H9 (cell line): ENCODE data around the gene ASPM. TPM values are rescaled to one million over a fixed set of nuclear protein-coding genes. Genes with fewer than 3 reads are reported as not detected.

Source experiments
- DNase-seq: peaks from one replicate; pipeline ENCODE4 v3.0.0-alpha.2; 2017
- H2AFZ ChIP-seq: one replicate; pipeline ENCODE4 v1.6.1; 2013; ENCODE audit warnings: mild to moderate bottlenecking, low read length, control low read depth, moderate library complexity
- H2AK5ac ChIP-seq: 2 replicates; pipeline ENCODE4 v1.6.1; 2013; ENCODE audit warnings: low read length, control low read depth, mixed read lengths; ENCODE audit not compliant: insufficient read length
- H2BK120ac ChIP-seq: one replicate; pipeline ENCODE4 v1.6.1; 2013; ENCODE audit warnings: low read depth, mild to moderate bottlenecking, low read length, control low read depth, inconsistent platforms; ENCODE audit not compliant: poor library complexity, severe bottlenecking
- H2BK12ac ChIP-seq: 2 replicates; pipeline ENCODE4 v1.6.1; 2013; ENCODE audit warnings: low read length, control low read depth, mixed read lengths, low read depth; ENCODE audit not compliant: insufficient read length
- H2BK15ac ChIP-seq: 2 replicates; pipeline ENCODE4 v1.6.1; 2013; ENCODE audit warnings: low read depth, low read length, control low read depth
- H2BK20ac ChIP-seq: one replicate; pipeline ENCODE4 v1.6.1; 2013; ENCODE audit warnings: low read depth, mild to moderate bottlenecking, low read length, control low read depth, inconsistent platforms; ENCODE audit not compliant: poor library complexity, severe bottlenecking
- H2BK5ac ChIP-seq: 2 replicates; pipeline ENCODE4 v1.6.1; 2013; ENCODE audit warnings: low read length, control low read depth, mixed read lengths; ENCODE audit not compliant: insufficient read length
- H3K14ac ChIP-seq: 2 replicates; pipeline ENCODE4 v1.6.1; 2013; ENCODE audit warnings: low read length, control low read depth; ENCODE audit not compliant: insufficient read depth
- H3K18ac ChIP-seq: 2 replicates; pipeline ENCODE4 v1.6.1; 2013; ENCODE audit warnings: low read depth, mild to moderate bottlenecking, mixed read lengths, low read length, control low read depth; ENCODE audit not compliant: insufficient read length
- H3K23ac ChIP-seq: 2 replicates; pipeline ENCODE4 v1.6.1; 2013; ENCODE audit warnings: low read length, control low read depth, mixed read lengths, low read depth; ENCODE audit not compliant: insufficient read length
- H3K23me2 ChIP-seq: 2 replicates; pipeline ENCODE4 v1.6.1; 2013; ENCODE audit warnings: low read depth, mild to moderate bottlenecking, mixed read lengths, low read length, control low read depth; ENCODE audit not compliant: insufficient read length, poor library complexity, severe bottlenecking
- H3K27ac ChIP-seq: 2 replicates; pipeline ENCODE4 v1.5.1; 2013; ENCODE audit warnings: low read length, control low read depth, mixed read lengths, low read depth; ENCODE audit not compliant: insufficient read length
- H3K27me3 ChIP-seq: 2 replicates; pipeline ENCODE4 v1.6.1; 2013; ENCODE audit warnings: low read length, control low read depth, inconsistent platforms; ENCODE audit not compliant: insufficient read depth
- H3K4ac ChIP-seq: 2 replicates; pipeline ENCODE4 v1.6.1; 2013; ENCODE audit warnings: low read depth, mild to moderate bottlenecking, control low read depth, inconsistent platforms, low read length, moderate library complexity
- H3K4me1 ChIP-seq: 2 replicates; pipeline ENCODE4 v1.6.1; 2013; ENCODE audit warnings: low read length, control low read depth, inconsistent platforms; ENCODE audit not compliant: insufficient read depth
- H3K4me2 ChIP-seq: 2 replicates; pipeline ENCODE4 v1.6.1; 2013; ENCODE audit warnings: low read length, control low read depth, mixed read lengths; ENCODE audit not compliant: insufficient read length, insufficient read depth
- H3K56ac ChIP-seq: 2 replicates; pipeline ENCODE4 v1.6.1; 2013; ENCODE audit warnings: low read depth, mild to moderate bottlenecking, mixed read lengths, low read length, control low read depth; ENCODE audit not compliant: insufficient read length
- H3K79me1 ChIP-seq: 2 replicates; pipeline ENCODE4 v1.6.1; 2013; ENCODE audit warnings: low read depth, mild to moderate bottlenecking, moderate library complexity, low read length, control low read depth, inconsistent platforms; ENCODE audit not compliant: insufficient read depth, poor library complexity, severe bottlenecking
- H3K79me2 ChIP-seq: 2 replicates; pipeline ENCODE4 v1.6.1; 2013; ENCODE audit warnings: low read length, control low read depth, inconsistent platforms; ENCODE audit not compliant: insufficient read depth
- H3K9ac ChIP-seq: 2 replicates; pipeline ENCODE4 v1.6.1; 2013; ENCODE audit warnings: low read length, control low read depth, mixed read lengths; ENCODE audit not compliant: insufficient read length; ENCODE audit errors: extremely low read depth
- H3K9me3 ChIP-seq: one replicate; pipeline ENCODE4 v1.6.1; 2013; ENCODE audit warnings: low read depth, low read length, inconsistent platforms; ENCODE audit not compliant: control insufficient read depth
- H3T11ph ChIP-seq: one replicate; pipeline ENCODE4 v1.6.1; 2013; ENCODE audit warnings: mild to moderate bottlenecking, low read length, control low read depth, inconsistent platforms
- H4K20me1 ChIP-seq: one replicate; pipeline ENCODE4 v1.6.1; 2013; ENCODE audit not compliant: control insufficient read depth, insufficient read length, insufficient read depth
- H4K5ac ChIP-seq: 2 replicates; pipeline ENCODE4 v1.6.1; 2013; ENCODE audit warnings: low read depth, mild to moderate bottlenecking, mixed read lengths, low read length, control low read depth; ENCODE audit not compliant: insufficient read length
- H4K8ac ChIP-seq: replicated peaks from 2 replicates; pipeline ENCODE4 v1.6.1; 2013; ENCODE audit warnings: low read length, control low read depth, mixed read lengths, low read depth; ENCODE audit not compliant: insufficient read length
- H4K91ac ChIP-seq: 2 replicates; pipeline ENCODE4 v1.6.1; 2013; ENCODE audit warnings: low read depth, mild to moderate bottlenecking, moderate library complexity, mixed read lengths, low read length, control low read depth; ENCODE audit not compliant: insufficient read length
- H3K27ac Mint-ChIP-seq, 3 experiments: 2 replicates in 2 of 3; 3 replicates in 1 of 3; pipeline ENCODE4 v1.8.0; 2020 to 2021; ENCODE audit warnings: mixed read lengths in 3 of 3, mild to moderate bottlenecking in 1 of 3, moderate library complexity in 1 of 3
- H3K27me3 Mint-ChIP-seq: 2 replicates; pipeline ENCODE4 v1.8.0; 2021; ENCODE audit warnings: low read depth, mild to moderate bottlenecking, moderate library complexity, mixed read lengths
- H3K36me3 Mint-ChIP-seq, 3 experiments: 2 replicates in 2 of 3; 3 replicates in 1 of 3; pipeline ENCODE4 v1.8.0; 2020 to 2021; ENCODE audit warnings: low read depth in 3 of 3, mixed read lengths in 3 of 3; ENCODE audit not compliant: insufficient read depth in 1 of 3
- H3K4me1 Mint-ChIP-seq, 2 experiments: 2 replicates each; pipeline ENCODE4 v1.8.0; 2020; ENCODE audit warnings: mixed read lengths in 2 of 2
- H3K4me3 Mint-ChIP-seq, 2 experiments: 2 replicates in 1 of 2; 3 replicates in 1 of 2; pipeline ENCODE4 v1.8.0; 2020 to 2021; ENCODE audit warnings: mild to moderate bottlenecking in 2 of 2, mixed read lengths in 2 of 2, moderate library complexity in 1 of 2
- H3K9me3 Mint-ChIP-seq, 2 experiments: 2 replicates in 1 of 2; 3 replicates in 1 of 2; pipeline ENCODE4 v1.8.0; 2020; ENCODE audit warnings: mild to moderate bottlenecking in 2 of 2, mixed read lengths in 2 of 2, moderate library complexity in 1 of 2
- CTCF ChIP-seq: fragments of 200-600 bp; sonication (generic); conservative IDR thresholded peaks from 3 replicates; pipeline ENCODE4 v1.8.0; 2021; ENCODE audit warnings: antibody characterized with exemption, mild to moderate bottlenecking
- WGBS: extraction: QIAGEN DNeasy Blood & Tissue Kit; methylation state at CpG from one replicate; pipeline ENCODE4 v1.1.7; 2013; ENCODE audit warnings: missing lambda C conversion rate, low lambda C conversion rate, mixed read lengths; ENCODE audit not compliant: insufficient read length; ENCODE audit errors: extremely low coverage; 5-methylcytosine and 5-hydroxymethylcytosine counted together
- total RNA-seq: library from RNA; stranded (reverse); gene quantifications from 2 replicates; pipeline ENCODE4 v1.2.1, GENCODE V29; 2021

ASPM gene
- total RNA-seq, 1 experiment from 2014 or later = 34.9 TPM

DNA sequence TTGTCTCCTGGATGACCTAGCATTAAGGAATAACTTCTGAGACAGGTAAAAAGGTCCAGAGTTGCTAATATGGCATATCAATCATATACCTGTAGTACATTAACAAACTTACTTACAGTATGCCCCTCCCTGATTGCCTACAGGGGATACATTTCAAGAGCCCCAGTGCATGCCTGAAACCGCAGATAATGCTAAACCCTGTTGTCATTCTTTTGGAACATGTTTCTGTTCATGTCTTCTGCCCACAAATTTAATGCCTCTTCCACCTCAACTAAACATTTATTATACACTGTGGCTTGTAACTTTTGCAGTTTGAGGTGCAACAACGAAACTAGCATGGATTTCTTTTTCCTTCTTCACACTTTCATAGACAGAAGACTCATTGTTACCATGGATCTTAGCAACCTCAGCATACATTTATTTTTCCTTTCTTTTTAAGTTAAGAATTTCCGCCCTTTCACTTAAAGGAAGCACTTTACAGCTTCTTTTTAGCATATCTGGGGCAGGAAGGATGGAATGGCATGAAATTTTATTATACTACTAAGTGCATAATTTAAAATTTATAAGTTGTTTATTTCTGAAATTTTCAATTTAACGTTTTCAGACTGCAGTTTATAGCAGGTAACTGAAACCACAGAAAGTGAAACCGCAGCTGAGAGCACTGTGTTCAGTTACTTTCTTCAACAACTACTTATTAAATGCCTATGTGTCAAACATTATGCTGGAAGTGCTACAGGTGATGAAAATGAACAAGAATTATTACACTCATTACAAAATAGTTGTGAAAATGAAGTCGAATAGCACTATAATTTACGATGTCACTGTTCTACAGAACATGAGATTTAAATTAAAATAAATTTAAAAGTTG, 104.7 kb downstream of the ASPM start:
- Histone ChIP-seq H3K27me3 (no peaks in the 10 kb centered on the region), H3K4ac (no peak overlapping the region), H2AFZ (no peak overlapping the region), H2BK15ac (no peak overlapping the region), H2AK5ac (no peak overlapping the region), H2BK12ac (no peak overlapping the region), H4K5ac (no peak overlapping the region), H3T11ph (no peak overlapping the region), H3K23me2 (no peaks in the 10 kb centered on the region), H4K20me1 (no peaks in the 10 kb centered on the region), H3K79me2 (no peaks in the 10 kb centered on the region), H3K4me2 (no peak overlapping the region), H3K56ac (no peak overlapping the region), H3K4me1 (no peaks in the 10 kb centered on the region), H3K18ac (no peak overlapping the region), H3K14ac (no peak overlapping the region), H3K9ac (no peak overlapping the region), H3K27ac (no peak overlapping the region), H3K9me3 (no peaks in the 10 kb centered on the region), H2BK120ac (no peak overlapping the region), H3K23ac (no peak overlapping the region), H3K79me1 (no peaks in the 10 kb centered on the region), H4K91ac (no peak overlapping the region), H4K8ac (no peak overlapping the region), H2BK5ac (no peak overlapping the region), H2BK20ac (no peak overlapping the region)
- no peak overlapping the region for H3K27ac Mint-ChIP-seq
- no peak overlapping the region for H3K4me3 Mint-ChIP-seq
- WGBS = no CpG with 5 or more reads among the region's 7 CpGs
- H3K27me3 Mint-ChIP-seq = peaks cover 2% of the 10 kb centered on the region
- no peak for DNase-seq
- H3K4me1 Mint-ChIP-seq = no peaks in the 10 kb centered on the region
- H3K36me3 Mint-ChIP-seq = no peaks in the 10 kb centered on the region
- TF ChIP-seq CTCF = no peak
- H3K9me3 Mint-ChIP-seq = no peaks in the 10 kb centered on the region
